Measurements from ENCODE around the gene TMEM80. TPM values are rescaled to one million over a fixed set of nuclear protein-coding genes. Genes with fewer than 3 reads are reported as not detected.
A peak's percentile ranks its signal among the peaks of the same experiment; 100 is the strongest.
"Not testable (repeated sequence)": the region's sequence is repeated elsewhere in the genome, so short reads cannot be mapped to it uniquely, and the experiment has no call there.

TMEM80 gene
- polyA plus RNA-seq, 1 donor from 2014 or later = 35.6 TPM

GRCh38 chr11:726278-727220 is 30.9 kb downstream of the TMEM80 start:
- Mint-ChIP-seq H3K27ac (no peak overlapping the region), H3K4me1 (peaks cover 5 to 10% (median 8%) of the 10 kb centered on the region in 3 donors), H3K27me3 (peaks cover 3% of the 10 kb centered on the region), H3K4me3 (peak overlapping the region; percentile 32 to 80 (median 74)), H3K9me3 (no peaks in the 10 kb centered on the region), H3K36me3 (no peaks in the 10 kb centered on the region)

- no peaks in the 10 kb centered on the region for H3K9me3 Mint-ChIP-seq
- H3K27ac Mint-ChIP-seq = no peak overlapping the region
- peaks cover 4 to 10% (median 6%) of the 10 kb centered on the region in 3 donors for H3K4me1 Mint-ChIP-seq
- no peaks in the 10 kb centered on the region for H3K36me3 Mint-ChIP-seq
- peak overlapping the region in 3 of 4 donors; percentile 23 to 80 (median 29) for H3K4me3 Mint-ChIP-seq
- H3K27me3 Mint-ChIP-seq = peaks cover 3% of the 10 kb centered on the region
Measured at GRCh38 chr11:727281-727701, 31.7 kb downstream of the TMEM80 start.

GRCh38 chr11:727859-728748 is 32.5 kb downstream of the TMEM80 start:
- peaks cover 1% of the 10 kb centered on the region for H3K27me3 Mint-ChIP-seq
- H3K36me3 Mint-ChIP-seq = no peaks in the 10 kb centered on the region
- peak overlapping the region in 1 of 4 donors; percentile 29 for H3K4me3 Mint-ChIP-seq
- peaks cover 3 to 9% (median 4%) of the 10 kb centered on the region in 3 donors for H3K4me1 Mint-ChIP-seq
- H3K27ac Mint-ChIP-seq = no peak overlapping the region
- no peaks in the 10 kb centered on the region for H3K9me3 Mint-ChIP-seq

GRCh38 chr11:728901-729491 is 33.4 kb downstream of the TMEM80 start:
- Mint-ChIP-seq H3K27me3 (peaks cover 1% of the 10 kb centered on the region), H3K4me1 (peaks cover 0 to 5% (median 0%) of the 10 kb centered on the region in 3 donors), H3K4me3 (peak overlapping the region in 1 of 4 donors; percentile 38), H3K36me3 (no peaks in the 10 kb centered on the region), H3K9me3 (no peaks in the 10 kb centered on the region), H3K27ac (no peak overlapping the region)

- H3K27ac Mint-ChIP-seq = peak overlapping the region in 1 of 3 donors; percentile 25
- no peaks in the 10 kb centered on the region for H3K9me3 Mint-ChIP-seq
- H3K4me3 Mint-ChIP-seq = no peak overlapping the region
- H3K4me1 Mint-ChIP-seq = peaks cover 0 to 5% (median 0%) of the 10 kb centered on the region in 3 donors
- peaks cover 1% of the 10 kb centered on the region for H3K27me3 Mint-ChIP-seq
- H3K36me3 Mint-ChIP-seq = no peaks in the 10 kb centered on the region
Measured at GRCh38 chr11:729492-730074, 34.0 kb downstream of the TMEM80 start.

GRCh38 chr11:733072-733471 is 37.5 kb downstream of the TMEM80 start:
- no peak overlapping the region for H3K4me3 Mint-ChIP-seq
- H3K4me1 Mint-ChIP-seq = peaks cover 11 to 12% (median 11%) of the 10 kb centered on the region in 3 donors
- no peaks in the 10 kb centered on the region for H3K9me3 Mint-ChIP-seq
- no peak overlapping the region for H3K27ac Mint-ChIP-seq
- peaks cover 13% of the 10 kb centered on the region for H3K27me3 Mint-ChIP-seq
- H3K36me3 Mint-ChIP-seq = peaks cover 1% of the 10 kb centered on the region

GRCh38 chr11:734541-734940 is 38.9 kb downstream of the TMEM80 start:
- H3K9me3 Mint-ChIP-seq, H3K4me3 Mint-ChIP-seq, H3K27ac Mint-ChIP-seq, H3K36me3 Mint-ChIP-seq: not testable (repeated sequence)
- H3K27me3 Mint-ChIP-seq = peaks cover 20% of the 10 kb centered on the region
- H3K4me1 Mint-ChIP-seq = peaks cover 12 to 15% (median 12%) of the 10 kb centered on the region in 3 donors

- peaks cover 11 to 15% (median 12%) of the 10 kb centered on the region in 3 donors for H3K4me1 Mint-ChIP-seq
- H3K27me3 Mint-ChIP-seq = peaks cover 20% of the 10 kb centered on the region
- peaks cover 1% of the 10 kb centered on the region for H3K36me3 Mint-ChIP-seq
- H3K27ac Mint-ChIP-seq = no peak overlapping the region
- peak overlapping the region; percentile 54 to 86 (median 69) for H3K4me3 Mint-ChIP-seq
- no peaks in the 10 kb centered on the region for H3K9me3 Mint-ChIP-seq
Measured at GRCh38 chr11:737366-737765, 41.8 kb downstream of the TMEM80 start.

- Mint-ChIP-seq H3K27ac (peak overlapping the region in 1 of 3 donors; percentile 10), H3K4me3 (peak overlapping the region in 2 of 4 donors; percentile 69 to 86), H3K4me1 (peaks cover 11 to 15% (median 12%) of the 10 kb centered on the region in 3 donors), H3K27me3 (peaks cover 20% of the 10 kb centered on the region)
- not testable (repeated sequence) for H3K9me3 Mint-ChIP-seq, H3K36me3 Mint-ChIP-seq
Measured at GRCh38 chr11:737899-738298, 42.3 kb downstream of the TMEM80 start.

- Mint-ChIP-seq H3K4me1 (peaks cover 12 to 19% (median 13%) of the 10 kb centered on the region in 3 donors), H3K4me3 (no peak overlapping the region), H3K27ac (no peak overlapping the region), H3K36me3 (peaks cover under 1% of the 10 kb centered on the region), H3K27me3 (peaks cover 15% of the 10 kb centered on the region), H3K9me3 (no peaks in the 10 kb centered on the region)
Measured at GRCh38 chr11:742156-742546, 46.5 kb downstream of the TMEM80 start.

GRCh38 chr11:742571-743201 is 47.1 kb downstream of the TMEM80 start:
- no peaks in the 10 kb centered on the region for H3K36me3 Mint-ChIP-seq
- no peaks in the 10 kb centered on the region for H3K9me3 Mint-ChIP-seq
- peaks cover 7 to 13% (median 8%) of the 10 kb centered on the region in 3 donors for H3K4me1 Mint-ChIP-seq
- H3K4me3 Mint-ChIP-seq = no peak overlapping the region
- peaks cover 10% of the 10 kb centered on the region for H3K27me3 Mint-ChIP-seq
- H3K27ac Mint-ChIP-seq = no peak overlapping the region

- peak overlapping the region in 1 of 4 donors; percentile 20 for H3K4me3 Mint-ChIP-seq
- peaks cover 12 to 17% (median 14%) of the 10 kb centered on the region in 3 donors for H3K4me1 Mint-ChIP-seq
- H3K36me3 Mint-ChIP-seq = no peaks in the 10 kb centered on the region
- H3K9me3 Mint-ChIP-seq = no peaks in the 10 kb centered on the region
- H3K27me3 Mint-ChIP-seq = no peaks in the 10 kb centered on the region
- no peak overlapping the region for H3K27ac Mint-ChIP-seq
Measured at GRCh38 chr11:745428-745827, 49.8 kb downstream of the TMEM80 start.

- Mint-ChIP-seq H3K9me3 (no peaks in the 10 kb centered on the region), H3K4me1 (peaks cover 12 to 21% (median 14%) of the 10 kb centered on the region in 3 donors), H3K4me3 (peak overlapping the region; percentile 85 to 97 (median 94)), H3K36me3 (no peaks in the 10 kb centered on the region), H3K27ac (peak overlapping the region; percentile 45 to 89 (median 80)), H3K27me3 (no peaks in the 10 kb centered on the region)
Measured at GRCh38 chr11:746289-747157, 50.9 kb downstream of the TMEM80 start.
